Mammary epithelial cell (primary cell): ENCODE results near the gene GORASP1.

Source experiments
- CTCF ChIP-seq, 2 donors: IDR thresholded peaks in 1 of 2; conservative IDR thresholded peaks in 1 of 2; 2 replicates each; pipeline ENCODE4 v1.5.1; 2011 to 2012; ENCODE audit warnings: inconsistent platforms in 2 of 2, low read length in 2 of 2, mild to moderate bottlenecking in 2 of 2, control low read depth in 1 of 2, low read depth in 1 of 2; ENCODE audit not compliant: insufficient read depth in 1 of 2; ENCODE audit errors: extremely low read depth in 1 of 2
- EZH2 ChIP-seq: IDR thresholded peaks from 2 replicates; pipeline ENCODE4 v1.6.1; 2012; ENCODE audit warnings: low read length, inconsistent platforms, borderline replicate concordance

- TF ChIP-seq CTCF (conservative IDR thresholded peaks at IDR 0.05 in 1 of 2, IDR thresholded peaks at IDR 0.05 in 1 of 2; ENCODE audit: extremely low read depth in 1 of 2, insufficient read depth in 1 of 2, low read depth in 1 of 2, low read length in 2 of 2) (no peak), EZH2 (no peak)
Observed at GRCh38 chr3:39149059-39149455, 41.6 kb upstream of the GORASP1 start.
